Keratinocyte (primary cell): ENCODE measurements around the gene DCAF6. TPM values are rescaled to one million over a fixed set of nuclear protein-coding genes. Genes with fewer than 3 reads are reported as not detected.

ENCODE experiments used
- DNase-seq: peaks from one replicate; pipeline ENCODE4 v3.0.0-alpha.2; 2011; ENCODE audit warnings: low read depth, missing footprints, low spot score
- FAIRE-seq: peaks from 2 replicates; lab custom pipeline; 2011; peaks lifted over from hg19 to GRCh38; lab: Jason Lieb, UNC
- H2AFZ ChIP-seq: 2 replicates; pipeline ENCODE4 v1.6.0; 2012; ENCODE audit warnings: low read length, control low read depth, inconsistent platforms; ENCODE audit not compliant: control insufficient read depth
- H3K27ac ChIP-seq: 2 replicates; pipeline ENCODE4 v1.5.1; 2011; ENCODE audit warnings: low read length; ENCODE audit not compliant: control insufficient read depth, insufficient read depth
- H3K27me3 ChIP-seq: 3 replicates; pipeline ENCODE4 v1.6.0; 2011; ENCODE audit warnings: low read length; ENCODE audit not compliant: control insufficient read depth, insufficient read depth; ENCODE audit errors: extremely low read depth
- H3K36me3 ChIP-seq, 2 experiments: 2 replicates in 1 of 2; 3 replicates in 1 of 2; pipeline ENCODE4 v1.5.1; 2011; ENCODE audit warnings: low read length in 2 of 2, mild to moderate bottlenecking in 1 of 2; ENCODE audit not compliant: control insufficient read depth in 2 of 2, insufficient read depth in 2 of 2; ENCODE audit errors: extremely low read depth in 1 of 2
- H3K4me1 ChIP-seq: 3 replicates; pipeline ENCODE4 v1.5.1; 2011; ENCODE audit warnings: low read length; ENCODE audit not compliant: control insufficient read depth, insufficient read depth; ENCODE audit errors: extremely low read depth
- H3K4me2 ChIP-seq: 3 replicates; pipeline ENCODE4 v1.6.0; 2011; ENCODE audit warnings: low read depth, low read length; ENCODE audit not compliant: control insufficient read depth, insufficient read depth; ENCODE audit errors: extremely low read depth
- H3K4me3 ChIP-seq, 3 experiments: fragments of 200-600 bp in 1 of 3; sonication (generic) in 1 of 3; 2 replicates in 2 of 3; 3 replicates in 1 of 3; pipeline ENCODE4 v1.5.1; 2011 to 2016; ENCODE audit warnings: low read length in 3 of 3, mild to moderate bottlenecking in 3 of 3, control low read depth in 2 of 3, inconsistent platforms in 1 of 3, low read depth in 1 of 3, mixed read lengths in 1 of 3, mixed run types in 1 of 3, moderate library complexity in 1 of 3; ENCODE audit not compliant: control insufficient read depth in 2 of 3, insufficient read depth in 2 of 3; ENCODE audit errors: extremely low read depth in 1 of 3
- H3K79me2 ChIP-seq: 2 replicates; pipeline ENCODE4 v1.6.0; 2012; ENCODE audit warnings: low read length; ENCODE audit not compliant: control insufficient read depth, insufficient read depth
- H3K9ac ChIP-seq: 3 replicates; pipeline ENCODE4 v1.6.0; 2011; ENCODE audit warnings: low read length; ENCODE audit not compliant: control insufficient read depth, insufficient read depth; ENCODE audit errors: extremely low read depth
- H3K9me1 ChIP-seq: 3 replicates; pipeline ENCODE4 v1.6.0; 2011; ENCODE audit warnings: low read length; ENCODE audit not compliant: control insufficient read depth, insufficient read depth; ENCODE audit errors: extremely low read depth
- H3K9me3 ChIP-seq: 2 replicates; pipeline ENCODE4 v1.5.1; 2012; ENCODE audit warnings: low read depth, low read length; ENCODE audit not compliant: control insufficient read depth
- H4K20me1 ChIP-seq: 3 replicates; pipeline ENCODE4 v1.6.0; 2011; ENCODE audit warnings: low read length; ENCODE audit not compliant: control insufficient read depth, insufficient read depth; ENCODE audit errors: extremely low read depth
- EZH2 ChIP-seq: IDR thresholded peaks from one replicate; pipeline ENCODE4 v1.6.1; 2012; ENCODE audit warnings: inconsistent platforms, mild to moderate bottlenecking, low read length, moderate library complexity
- dilution Hi-C: fragments of 300-500 bp; cut with MboI; formaldehyde crosslinking; loops from one replicate; pipeline ENCODE4 v1.7.0; 2020; ENCODE audit warnings: low sequenced_read_pairs; ENCODE audit not compliant: extremely low pct_ligation_motif_present
- polyA plus RNA-seq, 5 experiments: library from polyadenylated mRNA; depleted of rRNA in 3 of 5; stranded (reverse) in 3 of 5; stranded (forward) in 1 of 5; unstranded in 1 of 5; fragments of >200 nt; gene quantifications; 1 replicate in 1 of 5; 2 replicates in 3 of 5; 3 replicates in 1 of 5; pipeline versions ENCODE4 v1.2.1 to v1.2.3, GENCODE V29; 2011 to 2012; ENCODE audit warnings: missing spikeins in 2 of 5, low read depth in 1 of 5, low replicate concordance in 1 of 5
- TF ChIP-seq, protein P1 (sequence below), 3 experiments: IDR thresholded peaks in 1 of 3; conservative IDR thresholded peaks in 1 of 3; optimal IDR thresholded peaks in 1 of 3; 2 replicates in 2 of 3; 3 replicates in 1 of 3; pipeline versions ENCODE3 to v1.5.1; 2011; ENCODE audit warnings: low read length in 3 of 3, mild to moderate bottlenecking in 3 of 3, moderate library complexity in 2 of 3, control low read depth in 1 of 3, inconsistent platforms in 1 of 3; ENCODE audit not compliant: insufficient read depth in 2 of 3; ENCODE audit errors: extremely low read depth in 1 of 3

Gene DCAF6
- polyA plus RNA-seq, 1 donor (not counting 4 experiments of a cell fraction or from before 2014, with no cell fraction given): 109 TPM

DNA sequence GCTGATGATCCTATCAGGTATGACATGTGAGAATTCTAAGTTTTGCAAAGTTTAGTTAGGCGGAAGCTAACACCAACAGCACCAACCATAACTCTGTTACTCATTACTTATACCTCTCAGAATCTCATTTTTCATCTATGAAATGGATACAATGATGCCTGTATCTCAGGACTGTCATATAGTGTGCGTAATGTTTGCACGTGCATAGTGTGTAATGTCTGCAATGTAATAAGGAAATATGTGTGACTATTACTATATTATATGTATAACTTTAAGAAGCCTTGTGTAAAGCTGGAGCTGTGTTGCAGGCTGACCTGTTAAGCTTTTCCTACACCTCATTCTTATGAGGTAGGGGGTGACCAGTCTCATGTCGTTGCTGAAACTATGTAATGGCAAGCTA lies 35.6 kb upstream of the DCAF6 start:
- Histone ChIP-seq H3K4me2 (no peak overlapping the region), H3K4me1 (no peaks in the 10 kb centered on the region), H3K36me3 (no peaks in the 10 kb centered on the region), H3K27ac (no peak overlapping the region), H2AFZ (no peak overlapping the region), H3K9me3 (no peaks in the 10 kb centered on the region), H3K9me1 (no peaks in the 10 kb centered on the region), H3K4me3 (no peak overlapping the region), H4K20me1 (no peaks in the 10 kb centered on the region), H3K79me2 (no peaks in the 10 kb centered on the region), H3K27me3 (no peaks in the 10 kb centered on the region), H3K9ac (no peak overlapping the region)
- no peak for FAIRE-seq
- dilution Hi-C loops: no loop called here
- no peak for DNase-seq
- TF ChIP-seq, protein P1, sequence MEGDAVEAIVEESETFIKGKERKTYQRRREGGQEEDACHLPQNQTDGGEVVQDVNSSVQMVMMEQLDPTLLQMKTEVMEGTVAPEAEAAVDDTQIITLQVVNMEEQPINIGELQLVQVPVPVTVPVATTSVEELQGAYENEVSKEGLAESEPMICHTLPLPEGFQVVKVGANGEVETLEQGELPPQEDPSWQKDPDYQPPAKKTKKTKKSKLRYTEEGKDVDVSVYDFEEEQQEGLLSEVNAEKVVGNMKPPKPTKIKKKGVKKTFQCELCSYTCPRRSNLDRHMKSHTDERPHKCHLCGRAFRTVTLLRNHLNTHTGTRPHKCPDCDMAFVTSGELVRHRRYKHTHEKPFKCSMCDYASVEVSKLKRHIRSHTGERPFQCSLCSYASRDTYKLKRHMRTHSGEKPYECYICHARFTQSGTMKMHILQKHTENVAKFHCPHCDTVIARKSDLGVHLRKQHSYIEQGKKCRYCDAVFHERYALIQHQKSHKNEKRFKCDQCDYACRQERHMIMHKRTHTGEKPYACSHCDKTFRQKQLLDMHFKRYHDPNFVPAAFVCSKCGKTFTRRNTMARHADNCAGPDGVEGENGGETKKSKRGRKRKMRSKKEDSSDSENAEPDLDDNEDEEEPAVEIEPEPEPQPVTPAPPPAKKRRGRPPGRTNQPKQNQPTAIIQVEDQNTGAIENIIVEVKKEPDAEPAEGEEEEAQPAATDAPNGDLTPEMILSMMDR (optimal IDR thresholded peaks at IDR 0.05 in 1 of 3, IDR thresholded peaks at IDR 0.05 in 1 of 3, conservative IDR thresholded peaks at IDR 0.05 in 1 of 3; ENCODE audit: extremely low read depth in 1 of 3, insufficient read depth in 2 of 3, low read length in 3 of 3): no peak
- no peak for TF ChIP-seq EZH2

DNA sequence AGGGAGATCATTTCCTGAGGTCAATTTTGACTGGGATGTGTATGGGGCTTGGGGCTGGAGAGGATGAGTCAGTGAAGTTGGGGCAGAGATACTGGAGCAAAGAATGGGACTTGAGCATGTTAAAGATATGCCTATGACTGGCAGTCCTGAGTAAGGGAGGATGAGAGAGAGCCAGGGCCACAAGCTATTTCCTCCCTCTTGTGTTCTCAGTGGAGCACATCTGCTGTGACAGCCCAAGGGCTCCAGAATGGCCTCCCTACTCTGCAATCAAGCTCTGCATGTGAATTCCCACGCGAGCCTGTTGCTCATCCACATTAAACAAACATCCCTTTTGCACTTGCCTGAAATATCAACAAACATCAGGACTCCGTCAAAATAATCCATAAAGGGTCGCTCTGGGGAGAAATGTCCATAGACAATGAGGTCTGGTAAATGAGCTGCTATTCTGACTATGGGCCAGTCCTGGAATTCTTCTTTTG lies 31.8 kb upstream of the DCAF6 start:
- dilution Hi-C loops: no loop called here
- H3K27ac ChIP-seq: no peak overlapping the region
- FAIRE-seq: peak; percentile 49

More for the DNA sequence above, 31.8 kb upstream of the DCAF6 start:
- no peaks in the 10 kb centered on the region for H4K20me1 ChIP-seq
- DNase-seq: no peak
- H3K4me3 ChIP-seq: no peak overlapping the region
- no peaks in the 10 kb centered on the region for H3K79me2 ChIP-seq
- no peak overlapping the region for H2AFZ ChIP-seq
- no peaks in the 10 kb centered on the region for H3K9me1 ChIP-seq
- no peaks in the 10 kb centered on the region for H3K9me3 ChIP-seq
- H3K36me3 ChIP-seq: no peaks in the 10 kb centered on the region
- TF ChIP-seq, protein P1 (optimal IDR thresholded peaks at IDR 0.05 in 1 of 3, IDR thresholded peaks at IDR 0.05 in 1 of 3, conservative IDR thresholded peaks at IDR 0.05 in 1 of 3; ENCODE audit: extremely low read depth in 1 of 3, insufficient read depth in 2 of 3, low read length in 3 of 3): peak in 1 of 3 experiments; percentile 7
- TF ChIP-seq EZH2: no peak
- no peaks in the 10 kb centered on the region for H3K27me3 ChIP-seq
- H3K4me2 ChIP-seq: no peak overlapping the region
- no peaks in the 10 kb centered on the region for H3K4me1 ChIP-seq
- no peak overlapping the region for H3K9ac ChIP-seq
